Renal cortex interstitium (tissue), 11 donors: ENCODE measurements around the gene SDK2. TPM values are rescaled to one million over a fixed set of nuclear protein-coding genes. Genes with fewer than 3 reads are reported as not detected.
A peak's percentile ranks its signal among the peaks of the same experiment; 100 is the strongest.
"Not testable (repeated sequence)": the region's sequence is repeated elsewhere in the genome, so short reads cannot be mapped to it uniquely, and the experiment has no call there.

Source experiments
- DNase-seq, 11 donors: peaks; one replicate each; pipeline ENCODE4 v3.0.0-alpha.2; 2013; ENCODE audit warnings: low read depth in 9 of 11, low spot score in 4 of 11; ENCODE audit errors: extremely low read depth in 1 of 11
- polyA plus RNA-seq, 3 donors: library from polyadenylated mRNA; unstranded; fragments of 120-200 nt; gene quantifications; one replicate each; pipeline ENCODE4 v1.2.1, GENCODE V29; 2013; ENCODE audit not compliant: insufficient read length in 3 of 3

SDK2 gene
- polyA plus RNA-seq, 3 donors, result 6.8 to 11.1 (median 9.2) TPM

DNA sequence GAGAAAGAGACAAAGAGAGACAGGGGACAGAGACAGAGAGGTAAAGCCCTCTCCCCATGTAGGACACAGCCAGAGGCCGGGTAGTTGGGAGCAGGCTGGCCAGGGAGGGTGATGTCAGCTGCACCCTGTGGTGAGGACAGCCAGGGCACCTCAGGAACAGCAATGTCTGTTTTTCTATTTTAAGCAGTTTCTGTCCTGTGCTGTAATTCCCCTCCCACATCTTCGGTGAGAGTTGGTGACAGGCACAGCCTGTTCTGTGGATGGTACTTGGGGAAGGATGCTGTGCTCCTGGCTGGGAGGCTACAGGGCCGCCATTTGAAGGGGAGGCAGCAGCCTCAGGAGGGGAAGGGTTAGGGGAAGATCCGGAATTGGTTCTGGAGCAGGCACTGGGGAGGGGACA lies 163.5 kb downstream of the SDK2 start:
- DNase-seq, result no peak

DNA sequence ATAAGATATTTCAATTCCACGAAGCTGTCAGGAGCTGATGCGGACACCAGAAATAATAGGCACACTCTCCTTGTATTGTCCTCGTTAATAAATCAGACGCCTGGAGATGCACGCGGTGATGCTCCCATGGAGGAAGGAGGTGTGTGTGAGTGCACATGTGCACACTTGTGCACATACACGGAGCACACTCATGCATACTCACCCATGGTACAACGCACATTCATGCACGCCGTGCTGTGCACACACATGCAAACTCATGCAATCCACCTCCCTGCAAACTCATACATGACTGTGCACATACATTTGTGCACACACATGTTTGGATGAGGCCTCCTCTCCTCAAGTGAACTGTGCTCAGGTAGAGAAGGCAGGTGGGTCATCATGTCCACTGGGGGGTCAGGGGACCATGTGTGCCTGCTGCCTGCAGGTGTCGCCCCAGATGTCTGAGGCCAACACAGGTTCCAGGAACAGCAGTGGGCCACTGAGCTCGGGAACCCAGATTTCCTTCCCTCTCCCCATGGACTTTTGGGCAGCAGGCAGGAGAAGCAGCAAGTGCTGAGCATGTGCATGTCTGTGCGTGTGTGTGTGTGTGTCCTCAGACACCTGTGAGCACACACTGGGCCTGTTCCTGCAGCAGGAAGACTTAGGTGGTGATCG lies 165.3 kb downstream of the SDK2 start:
- no peak for DNase-seq

DNA sequence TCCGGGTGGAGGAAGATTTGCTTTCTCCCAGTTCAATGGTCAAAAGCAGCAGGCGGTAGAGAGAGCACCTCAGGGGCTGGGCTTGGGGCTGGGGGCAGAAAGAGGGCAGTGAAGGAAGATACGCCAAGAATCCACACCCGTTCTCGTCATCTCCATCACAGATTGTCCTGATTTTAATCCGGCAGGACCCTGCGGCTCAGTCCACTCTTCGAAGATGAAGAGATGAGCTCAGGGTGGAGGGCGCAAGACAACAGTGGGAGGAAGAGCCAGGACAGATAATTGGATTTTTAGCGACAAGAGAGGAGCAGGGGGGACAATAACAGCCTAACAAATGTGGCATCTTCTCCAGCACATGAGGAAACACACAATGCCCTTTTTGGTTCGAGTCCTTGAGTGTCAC lies 165.9 kb downstream of the SDK2 start:
- no peak for DNase-seq

DNA sequence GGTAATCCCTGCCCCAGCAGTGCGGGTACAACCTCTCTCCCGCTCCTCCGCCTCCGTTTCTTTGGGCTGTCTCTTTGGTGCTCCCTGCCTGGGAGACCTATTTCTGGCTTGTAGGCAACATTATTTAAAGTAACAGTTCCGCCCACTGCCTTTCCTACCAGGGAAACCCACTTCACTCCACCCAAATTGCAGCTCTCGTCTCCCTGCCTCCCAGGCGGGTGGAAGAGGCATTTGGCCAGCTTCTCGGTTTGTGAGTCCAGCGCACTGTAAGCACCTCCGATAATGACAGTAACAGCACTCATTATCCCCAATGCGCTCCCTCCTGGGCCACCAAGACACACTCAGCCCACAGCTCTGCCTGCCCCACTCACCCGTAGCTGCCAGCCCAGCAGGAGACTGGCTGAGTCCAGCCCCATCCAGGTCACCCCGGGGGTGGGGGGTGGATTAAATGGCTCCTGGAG lies 167.3 kb downstream of the SDK2 start:
- no peak for DNase-seq

DNA sequence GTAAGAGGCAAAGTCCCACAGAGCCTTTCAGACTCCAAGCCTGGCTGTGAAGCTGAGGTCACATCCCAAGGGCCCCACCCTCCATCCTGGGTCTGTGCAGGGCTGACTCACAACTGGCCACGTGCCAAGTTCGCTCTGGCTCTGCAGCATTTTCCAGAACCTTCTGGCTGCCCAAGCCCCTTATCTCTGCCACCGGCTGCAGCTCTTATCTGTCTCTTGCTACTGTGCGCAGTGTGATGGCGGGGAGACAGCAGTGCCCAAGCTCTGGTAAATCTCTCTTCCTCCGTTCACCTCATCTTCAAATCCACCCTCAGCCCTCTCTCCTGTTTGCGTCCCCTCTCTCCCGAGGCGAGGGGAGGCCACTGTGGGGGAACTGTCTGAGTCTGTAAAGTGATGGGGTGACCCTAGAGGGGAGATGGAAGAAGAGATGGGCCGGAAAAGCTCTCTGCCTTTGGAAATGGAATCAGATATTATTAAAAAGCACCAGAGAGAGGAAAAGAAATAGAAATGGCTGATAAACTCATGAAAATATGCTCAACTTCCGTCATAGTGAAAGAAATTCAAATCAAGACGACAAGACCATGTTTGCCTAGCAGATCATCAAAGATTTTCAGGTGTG lies 169.8 kb downstream of the SDK2 start:
- DNase-seq, result peak in 3 of 11 donors; percentile 23 to 36 (median 31)

DNA sequence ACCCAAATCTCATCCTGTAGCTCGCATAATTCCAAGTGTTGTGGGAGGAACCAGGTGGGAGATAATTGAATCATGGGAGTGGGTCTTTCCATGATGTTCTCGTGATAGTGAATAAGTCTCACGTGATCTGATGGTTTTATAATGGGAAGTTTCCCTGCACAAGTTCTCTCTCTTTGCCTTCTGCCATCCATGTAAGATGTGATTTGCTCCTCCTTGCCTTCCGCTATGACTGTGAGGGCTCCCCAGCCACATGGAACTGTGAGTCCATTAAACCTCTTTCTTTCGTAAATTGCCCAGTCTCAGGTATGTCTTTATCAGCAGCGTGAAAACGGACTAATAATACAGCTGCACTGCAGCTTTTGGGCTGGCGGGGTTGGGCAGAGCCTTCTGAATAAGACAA lies 171.5 kb downstream of the SDK2 start:
- not testable (repeated sequence) for DNase-seq

DNA sequence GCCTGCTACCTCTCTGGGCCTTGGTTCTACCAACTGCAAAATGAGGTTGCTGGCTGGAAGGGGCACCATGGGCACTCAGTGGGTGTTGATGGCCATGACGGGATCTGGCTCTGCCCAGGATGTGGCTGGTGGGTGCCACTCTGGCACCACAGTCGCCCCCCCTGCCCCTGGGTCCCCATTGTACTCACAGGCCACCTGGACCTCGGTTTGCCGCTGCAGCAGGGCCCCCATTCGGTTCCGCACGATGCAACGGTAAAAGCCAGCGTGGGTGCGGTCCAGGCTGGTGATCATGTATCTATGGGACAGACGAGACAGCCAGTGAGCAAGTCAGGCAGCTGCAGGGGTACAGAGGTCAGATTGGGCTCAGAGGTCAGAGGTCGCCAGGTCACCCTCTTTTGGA lies 172.3 kb downstream of the SDK2 start:
- DNase-seq, result no peak

DNA sequence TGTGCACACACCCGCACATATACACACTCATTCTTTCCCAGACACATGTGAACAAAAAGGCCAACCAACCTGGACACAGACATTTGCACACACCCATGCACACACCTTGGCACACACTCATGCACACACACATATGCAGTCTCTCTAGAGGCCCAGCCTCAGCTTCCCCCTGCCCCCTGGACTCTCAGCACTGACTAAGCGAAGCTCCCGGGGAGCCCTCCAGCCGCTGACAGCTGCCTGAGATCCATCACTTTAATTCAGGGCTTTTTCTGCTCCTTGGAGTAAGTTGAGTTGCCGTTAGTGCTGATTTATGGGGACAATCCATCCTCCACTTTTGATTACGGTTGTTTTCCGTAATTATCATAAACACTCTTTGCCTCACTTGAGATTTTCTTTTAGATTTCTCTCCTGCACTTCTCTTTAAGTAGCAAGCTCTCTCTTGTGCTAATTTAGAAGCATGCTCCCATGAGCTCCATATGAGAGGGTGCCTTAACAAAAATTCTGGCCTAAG lies 173.9 kb downstream of the SDK2 start:
- peak in 1 of 11 donors; percentile 17 for DNase-seq

DNA sequence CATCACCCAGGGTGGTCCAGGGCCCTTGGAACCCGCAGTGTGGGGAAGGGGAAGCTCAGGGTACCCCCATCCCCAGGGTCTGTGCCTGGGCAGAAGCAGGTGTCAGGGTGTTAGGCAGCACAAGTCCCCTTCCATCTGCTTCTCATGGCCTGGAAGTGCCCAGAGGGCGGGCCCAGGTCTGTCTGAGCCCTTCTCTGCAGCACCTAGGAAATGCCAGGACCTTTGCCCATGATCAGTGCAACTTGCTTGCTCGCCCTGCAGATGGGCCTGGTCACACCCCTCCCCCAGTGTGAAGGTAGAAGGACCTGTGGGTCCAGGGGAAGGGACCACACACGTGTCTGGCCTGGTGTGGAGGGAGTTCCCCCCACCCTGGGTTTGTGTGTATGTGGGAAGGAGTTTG lies 174.9 kb downstream of the SDK2 start:
- DNase-seq, result no peak

DNA sequence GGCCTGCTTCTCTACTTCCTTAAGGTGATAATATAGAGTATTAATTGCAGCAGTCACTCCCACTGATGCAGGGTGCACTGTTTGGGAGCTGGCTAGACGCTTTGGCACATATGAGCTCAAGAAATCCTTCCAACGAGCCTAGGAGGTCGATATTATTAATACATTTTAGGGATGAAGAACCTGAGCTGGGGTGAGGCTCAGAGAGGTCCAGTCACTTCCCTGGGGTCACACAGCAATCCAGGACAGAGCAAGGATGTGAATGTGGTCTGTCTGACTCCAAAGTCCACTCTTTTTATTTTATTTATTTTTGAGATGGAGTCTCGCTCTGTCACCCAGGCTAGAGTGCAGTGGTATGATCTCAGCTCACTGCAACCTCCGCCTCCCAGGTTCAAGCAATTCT lies 176.0 kb downstream of the SDK2 start:
- DNase-seq, result no peak

DNA sequence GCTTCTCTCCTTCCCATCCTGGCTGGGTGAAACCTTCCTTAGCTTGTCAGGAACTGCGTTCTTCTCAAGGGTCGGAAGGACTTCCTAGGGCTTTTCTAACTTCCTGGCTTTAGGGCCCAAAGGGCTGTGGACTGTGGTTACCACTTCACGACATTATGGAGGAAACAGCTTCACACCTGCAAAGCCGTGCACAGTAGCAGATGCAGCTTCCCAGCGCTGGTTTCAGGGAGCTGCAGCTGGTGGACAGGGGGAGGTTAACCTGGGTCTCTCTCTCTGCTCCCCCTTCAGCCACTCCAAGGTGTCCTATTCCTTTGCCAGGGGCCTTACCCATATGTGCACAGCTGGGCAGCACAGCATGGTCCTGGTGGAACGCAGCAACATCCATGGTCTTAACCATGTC lies 176.6 kb downstream of the SDK2 start:
- no peak for DNase-seq

DNA sequence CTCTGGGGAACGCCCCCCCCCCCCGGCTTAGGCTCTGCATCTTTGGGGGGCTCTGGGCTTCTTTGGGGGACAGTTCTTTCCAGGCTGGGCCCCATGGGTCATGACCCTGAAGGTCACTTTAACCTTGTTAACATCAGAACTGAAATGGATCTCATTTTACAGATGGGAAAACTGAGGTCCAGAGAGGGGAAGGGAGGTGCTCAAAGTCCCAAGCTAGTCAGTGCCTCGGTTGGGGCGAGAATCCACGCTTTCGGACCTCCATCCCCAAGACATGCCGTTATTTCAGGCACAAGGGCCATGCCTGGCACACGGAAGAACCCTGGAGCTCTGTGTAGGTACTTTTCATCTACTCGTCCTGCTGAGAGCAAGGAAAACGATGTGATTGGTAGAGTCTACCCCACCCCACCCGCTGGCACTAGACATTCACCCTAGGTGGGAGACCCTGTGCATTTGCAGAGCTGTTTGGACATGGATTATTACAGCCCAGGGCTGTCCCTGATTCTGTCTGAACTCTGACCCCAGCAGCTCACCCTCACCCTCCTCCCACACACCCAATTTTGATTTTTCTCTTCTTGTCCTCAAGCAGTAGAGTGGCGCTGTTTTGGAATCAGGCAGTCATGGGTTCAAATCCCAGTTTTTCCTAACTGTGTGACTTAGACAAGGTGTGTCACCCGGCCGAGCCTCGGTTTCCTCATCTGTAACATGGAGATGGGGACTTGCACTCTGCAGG lies 177.4 kb downstream of the SDK2 start:
- no peak for DNase-seq

DNA sequence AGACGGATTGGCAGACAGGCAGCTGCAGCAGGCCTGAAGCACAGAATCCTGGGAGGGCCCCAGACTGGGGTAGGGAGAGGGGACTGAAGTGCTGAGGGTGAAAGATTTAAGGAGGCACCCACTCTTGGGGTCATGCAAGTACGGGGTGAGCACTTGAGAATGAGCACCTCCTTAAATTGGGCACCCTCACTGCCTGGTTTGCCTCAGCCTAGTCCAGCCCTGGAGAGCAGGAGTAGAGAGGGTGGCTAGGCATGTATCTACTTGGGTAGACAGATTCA lies 178.4 kb downstream of the SDK2 start:
- DNase-seq, result no peak

DNA sequence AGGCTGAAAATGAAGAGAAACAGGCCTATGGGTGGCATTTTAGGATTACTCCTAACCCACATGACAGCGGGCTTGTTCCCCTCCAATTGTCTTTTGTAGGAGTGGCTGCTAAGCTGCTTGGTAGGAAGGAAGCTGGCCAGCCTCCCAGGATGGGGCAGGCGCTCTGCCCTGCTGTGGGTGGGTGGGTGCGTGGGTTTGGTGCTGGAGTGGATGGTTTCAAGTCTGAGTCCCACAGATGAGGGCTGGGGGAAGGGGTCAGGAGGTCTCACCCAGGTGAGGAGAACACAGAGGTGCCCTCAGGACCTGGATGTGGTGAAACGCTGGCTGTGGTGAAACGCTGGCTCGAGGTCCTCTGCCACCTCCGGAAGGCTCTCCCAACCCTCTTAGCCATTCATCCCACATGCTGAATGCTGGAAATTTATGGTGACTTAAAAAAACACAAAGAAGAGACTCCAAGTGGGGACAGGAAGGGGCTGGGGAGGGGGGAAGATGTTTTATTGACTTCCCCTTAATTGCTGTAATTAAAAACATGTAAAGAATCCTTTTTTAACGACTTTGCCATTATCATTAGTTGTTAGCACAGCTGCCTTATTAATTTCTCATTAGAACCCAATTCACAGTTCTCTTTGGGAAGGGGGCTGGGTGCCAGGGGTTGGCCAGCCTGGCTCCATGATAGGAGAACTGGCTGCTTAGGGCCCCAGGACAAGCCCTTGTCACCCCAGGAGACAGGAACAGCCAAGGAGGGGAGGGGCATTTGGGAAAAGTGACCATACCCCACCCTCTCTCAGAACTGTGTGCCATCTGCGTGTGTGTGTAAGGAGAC lies 178.9 kb downstream of the SDK2 start:
- no peak for DNase-seq

DNA sequence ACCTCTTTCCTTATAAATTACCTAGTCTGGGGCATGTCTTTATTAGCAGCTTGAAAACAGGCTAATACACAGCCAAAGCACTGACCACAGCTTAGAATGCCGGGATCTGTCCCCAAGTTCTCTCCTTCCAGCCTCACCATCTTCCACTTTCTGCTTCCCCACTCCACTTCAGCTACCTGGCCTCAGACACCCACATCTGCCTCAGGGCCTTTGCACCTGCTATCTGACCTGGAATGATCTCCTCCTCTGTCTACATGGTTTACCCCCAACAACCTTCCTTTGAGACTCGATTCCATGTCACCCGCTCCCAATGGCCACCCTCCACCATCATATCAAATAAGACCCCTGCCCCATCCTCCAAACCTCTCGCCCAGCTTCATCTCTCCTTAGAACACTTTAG lies 179.8 kb downstream of the SDK2 start:
- DNase-seq, result no peak

DNA sequence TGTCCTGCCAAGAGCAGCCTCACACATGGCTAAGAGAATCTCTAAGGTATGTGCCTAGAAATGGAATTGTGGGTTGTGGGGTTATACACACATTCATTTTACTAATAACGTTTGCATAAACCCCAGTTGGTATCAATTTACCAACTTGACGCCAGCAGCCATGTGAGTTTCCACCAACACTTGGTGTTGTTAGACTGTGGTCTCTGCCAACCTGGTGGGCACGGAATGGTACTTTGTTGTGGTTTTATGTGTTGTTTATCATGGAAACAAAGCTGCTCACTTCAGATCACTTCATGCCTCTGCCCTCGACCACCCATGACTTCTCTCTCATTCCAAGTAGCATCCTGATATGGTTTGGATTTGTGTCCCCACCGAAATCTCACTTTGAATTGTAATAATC lies 180.4 kb downstream of the SDK2 start:
- no peak for DNase-seq

DNA sequence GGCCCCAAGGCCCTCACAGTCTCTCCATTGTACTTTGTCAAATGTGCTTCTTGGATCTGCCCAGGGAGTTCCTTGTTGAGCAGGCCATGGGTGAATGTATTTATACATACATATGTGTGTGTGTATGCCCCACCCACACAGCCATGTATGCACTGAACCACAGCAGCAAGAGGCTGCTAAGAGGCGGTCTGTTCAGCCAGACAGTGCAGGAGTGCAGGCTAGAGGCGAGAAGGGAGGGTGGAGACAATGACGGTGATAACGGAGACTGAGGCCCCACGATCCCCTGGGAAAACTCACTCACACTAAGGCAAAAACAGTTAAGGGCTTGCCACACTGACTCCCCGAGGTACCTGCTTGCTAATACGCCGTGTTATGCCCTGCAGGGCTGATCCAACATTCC lies 181.4 kb downstream of the SDK2 start:
- DNase-seq, result no peak

DNA sequence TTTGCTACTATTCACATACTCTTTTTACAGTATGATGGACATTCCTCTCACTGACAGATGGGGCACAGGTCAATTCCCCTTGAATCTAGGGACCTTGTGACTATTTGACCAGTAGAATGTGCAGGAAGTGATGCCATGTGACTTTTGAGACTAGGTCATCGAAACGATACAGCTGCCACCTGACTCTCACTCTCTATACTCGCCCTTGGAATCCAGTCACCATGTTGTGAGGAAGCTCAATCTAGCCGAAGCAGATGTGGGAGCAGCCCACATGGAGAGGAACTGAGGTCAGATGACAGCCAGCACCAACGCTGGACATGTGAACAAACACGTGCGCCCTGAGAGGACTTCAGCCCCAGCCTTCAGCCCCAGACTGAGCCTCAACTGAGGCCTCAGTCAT lies 184.3 kb downstream of the SDK2 start:
- DNase-seq, result no peak

DNA sequence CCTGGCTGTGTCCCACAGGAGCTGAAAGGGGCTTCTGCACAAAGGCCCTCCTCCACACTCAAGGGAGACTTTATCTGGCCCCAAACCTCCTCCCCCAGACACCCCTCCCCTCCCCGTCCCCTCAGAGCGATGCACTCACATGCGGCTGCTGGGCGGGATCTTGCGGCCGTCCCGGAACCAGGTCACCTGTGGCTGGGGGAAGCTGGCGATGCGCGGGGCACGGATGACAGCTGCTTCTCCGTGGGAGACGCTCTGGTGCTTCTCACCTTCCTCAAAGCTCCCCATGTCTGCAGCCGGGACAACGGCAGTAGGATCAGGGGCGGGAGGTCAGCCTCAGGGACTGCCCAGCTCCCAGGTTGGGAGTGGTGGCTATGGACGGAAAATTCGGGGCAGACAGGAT lies 188.5 kb downstream of the SDK2 start:
- no peak for DNase-seq
